Gastroesophageal sphincter (tissue), 4 donors: ENCODE measurements around the gene ADAM23. TPM values are rescaled to one million over a fixed set of nuclear protein-coding genes. Genes with fewer than 3 reads are reported as not detected.
A peak's percentile ranks its signal among the peaks of the same experiment; 100 is the strongest.

ENCODE experiments used
- ATAC-seq: fragments of 150-250 bp; one replicate; pipeline ENCODE4 v1.9.1; 2016; ENCODE audit warnings: mild to moderate bottlenecking, moderate library complexity
- H3K27ac ChIP-seq, 4 donors: fragments of 200-600 bp; sonication (generic) in 3 of 4; 1 replicate in 3 of 4; 2 replicates in 1 of 4; pipeline ENCODE4 v1.5.1; 2016 to 2019
- H3K27me3 ChIP-seq: fragments of 200-600 bp; sonication (generic); one replicate; pipeline ENCODE4 v1.5.1; 2019
- H3K36me3 ChIP-seq, 2 donors: fragments of 200-600 bp; sonication (generic); one replicate each; pipeline ENCODE4 v1.5.1; 2019; ENCODE audit warnings: control low read depth in 1 of 2
- H3K4me1 ChIP-seq, 3 donors: fragments of 200-600 bp; sonication (generic); 1 replicate in 2 of 3; 2 replicates in 1 of 3; pipeline ENCODE4 v1.5.1; 2016 to 2019; ENCODE audit warnings: control low read depth in 2 of 3
- H3K4me3 ChIP-seq, 2 donors: fragments of 200-600 bp; sonication (generic); one replicate each; pipeline ENCODE4 v1.5.1; 2019; ENCODE audit warnings: mild to moderate bottlenecking in 1 of 2, moderate library complexity in 1 of 2
- H3K9me3 ChIP-seq, 3 donors: fragments of 200-600 bp; sonication (generic); one replicate each; pipeline ENCODE4 v1.5.1; 2017 to 2019; ENCODE audit warnings: control low read depth in 2 of 3
- EP300 ChIP-seq: sonication (generic); formaldehyde crosslinking; IDR thresholded peaks from one replicate; pipeline ENCODE4 v1.6.1; 2017; ENCODE audit warnings: antibody characterized with exemption, mild to moderate bottlenecking
- POLR2A ChIP-seq, 2 donors: fragments of 450-650 bp; IDR thresholded peaks; one replicate each; pipeline ENCODE4 v1.6.1; 2017; ENCODE audit warnings: antibody characterized with exemption in 2 of 2, mild to moderate bottlenecking in 2 of 2, moderate library complexity in 1 of 2
- POLR2AphosphoS5 ChIP-seq: sonication (generic); formaldehyde crosslinking; IDR thresholded peaks from one replicate; pipeline ENCODE4 v1.6.1; 2017; ENCODE audit warnings: antibody characterized with exemption
- WGBS, 2 donors: methylation state at CpG; one replicate each; pipeline ENCODE4 v1.1.5; 2018; ENCODE audit warnings: low coverage in 1 of 2; 5-methylcytosine and 5-hydroxymethylcytosine counted together
- total RNA-seq, 4 donors: library from RNA; depleted of rRNA; stranded (reverse); fragments of >200 nt; gene quantifications; one replicate each; pipeline ENCODE4 v1.1.0, GENCODE V29; 2016
- TF ChIP-seq, protein P1 (sequence below), 4 experiments: fragments of 200-600 bp in 2 of 4; fragments of 450-650 bp in 2 of 4; sonication (generic) in 1 of 4; IDR thresholded peaks; one replicate each; pipeline ENCODE4 v1.5.1; 2017 to 2019; ENCODE audit warnings: antibody characterized with exemption in 4 of 4, mild to moderate bottlenecking in 2 of 4, moderate library complexity in 2 of 4

ADAM23 gene
- total RNA-seq, 4 donors from 2014 or later = 2.4 to 4.0 (median 3.5) TPM

DNA sequence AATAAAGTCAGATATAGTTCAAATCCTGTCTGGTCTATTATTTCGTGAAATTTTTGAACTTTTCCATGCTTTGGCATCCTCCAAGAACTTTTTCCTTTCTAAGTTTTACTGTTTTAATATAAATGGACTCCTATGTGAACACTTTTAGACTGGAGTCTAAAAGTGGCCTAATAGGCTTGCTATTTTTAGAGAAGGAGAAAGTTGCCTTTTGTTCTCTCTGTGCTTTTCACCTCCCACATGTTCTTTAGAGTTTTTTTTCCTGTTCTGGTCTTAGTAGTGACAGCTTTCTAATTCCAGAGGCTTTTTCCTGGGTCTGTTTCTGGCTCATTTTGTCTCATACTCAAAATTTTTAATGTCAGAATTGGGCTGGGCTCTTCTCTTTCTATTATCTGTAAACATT, 72.2 kb downstream of the ADAM23 start:
- Histone ChIP-seq H3K27me3 (no peaks in the 10 kb centered on the region), H3K9me3 (no peaks in the 10 kb centered on the region), H3K4me1 (peaks cover 0 to 25% (median 0%) of the 10 kb centered on the region in 3 donors), H3K36me3 (no peaks in the 10 kb centered on the region), H3K4me3 (no peak overlapping the region), H3K27ac (peak overlapping the region in 1 of 4 donors; percentile 23)
- ATAC-seq = no peak
- TF ChIP-seq POLR2AphosphoS5 (no peak), POLR2A (IDR thresholded peaks at IDR 0.05) (no peak), EP300 (no peak)
- TF ChIP-seq, protein P1, sequence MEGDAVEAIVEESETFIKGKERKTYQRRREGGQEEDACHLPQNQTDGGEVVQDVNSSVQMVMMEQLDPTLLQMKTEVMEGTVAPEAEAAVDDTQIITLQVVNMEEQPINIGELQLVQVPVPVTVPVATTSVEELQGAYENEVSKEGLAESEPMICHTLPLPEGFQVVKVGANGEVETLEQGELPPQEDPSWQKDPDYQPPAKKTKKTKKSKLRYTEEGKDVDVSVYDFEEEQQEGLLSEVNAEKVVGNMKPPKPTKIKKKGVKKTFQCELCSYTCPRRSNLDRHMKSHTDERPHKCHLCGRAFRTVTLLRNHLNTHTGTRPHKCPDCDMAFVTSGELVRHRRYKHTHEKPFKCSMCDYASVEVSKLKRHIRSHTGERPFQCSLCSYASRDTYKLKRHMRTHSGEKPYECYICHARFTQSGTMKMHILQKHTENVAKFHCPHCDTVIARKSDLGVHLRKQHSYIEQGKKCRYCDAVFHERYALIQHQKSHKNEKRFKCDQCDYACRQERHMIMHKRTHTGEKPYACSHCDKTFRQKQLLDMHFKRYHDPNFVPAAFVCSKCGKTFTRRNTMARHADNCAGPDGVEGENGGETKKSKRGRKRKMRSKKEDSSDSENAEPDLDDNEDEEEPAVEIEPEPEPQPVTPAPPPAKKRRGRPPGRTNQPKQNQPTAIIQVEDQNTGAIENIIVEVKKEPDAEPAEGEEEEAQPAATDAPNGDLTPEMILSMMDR (IDR thresholded peaks at IDR 0.05) = no peak
- 41 to 44% methylated on average over 1 of the region's 1 CpG for WGBS, 2 donors

GRCh38 chr2:206518997-206519396, 75.7 kb downstream of the ADAM23 start:
- Histone ChIP-seq H3K9me3 (no peaks in the 10 kb centered on the region), H3K27me3 (no peaks in the 10 kb centered on the region), H3K36me3 (no peaks in the 10 kb centered on the region), H3K4me3 (no peak overlapping the region), H3K4me1 (peaks cover 0 to 12% (median 0%) of the 10 kb centered on the region in 3 donors), H3K27ac (no peak overlapping the region)
- TF ChIP-seq, protein P1 (IDR thresholded peaks at IDR 0.05) = no peak
- no peak for TF ChIP-seq POLR2A (IDR thresholded peaks at IDR 0.05)
- TF ChIP-seq POLR2AphosphoS5 = no peak
- no peak for TF ChIP-seq EP300
- no peak for ATAC-seq
- WGBS, 2 donors = 79 to 88% methylated on average over 2 of the region's 2 CpGs

DNA sequence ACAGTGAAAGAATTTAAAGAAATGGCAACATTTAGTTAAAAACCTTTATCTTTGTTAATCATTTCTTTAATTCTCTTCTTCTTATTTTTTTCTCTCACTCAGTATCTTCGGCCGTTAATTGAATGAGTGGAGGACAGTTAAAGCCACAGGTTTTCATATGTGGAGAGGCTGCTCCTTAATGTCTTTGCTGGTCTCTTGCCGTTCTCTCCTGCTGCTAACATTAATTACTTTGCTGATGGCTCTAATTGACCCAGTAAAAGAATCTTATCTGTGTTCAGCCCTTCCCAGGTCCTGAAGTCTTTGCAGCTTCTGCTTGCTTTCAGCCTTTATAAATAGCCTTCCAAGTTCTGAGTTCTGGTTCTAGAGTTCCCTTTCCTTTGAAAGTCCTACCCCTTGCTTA, 77.1 kb downstream of the ADAM23 start:
- no peak for TF ChIP-seq EP300
- no peak for TF ChIP-seq POLR2AphosphoS5
- no peaks in the 10 kb centered on the region for H3K9me3 ChIP-seq
- no peak for ATAC-seq
- no peaks in the 10 kb centered on the region for H3K36me3 ChIP-seq
- H3K4me1 ChIP-seq = peaks cover 0 to 8% (median 0%) of the 10 kb centered on the region in 3 donors
- 70 to 76% methylated on average over 3 of the region's 3 CpGs for WGBS, 2 donors
- H3K27ac ChIP-seq = no peak overlapping the region
- no peak overlapping the region for H3K4me3 ChIP-seq
- no peaks in the 10 kb centered on the region for H3K27me3 ChIP-seq

GRCh38 chr2:206521115-206521514, 77.8 kb downstream of the ADAM23 start:
- WGBS, 2 donors = 67 to 93% methylated on average over 2 to 3 of the region's 3 CpGs
- no peak for ATAC-seq
- no peak for TF ChIP-seq POLR2AphosphoS5
- TF ChIP-seq POLR2A (IDR thresholded peaks at IDR 0.05) = no peak
- no peak for TF ChIP-seq EP300
- TF ChIP-seq, protein P1 (IDR thresholded peaks at IDR 0.05) = no peak
- Histone ChIP-seq H3K27ac (no peak overlapping the region), H3K4me1 (peaks cover 0 to 2% (median 0%) of the 10 kb centered on the region in 3 donors), H3K36me3 (no peaks in the 10 kb centered on the region), H3K9me3 (no peaks in the 10 kb centered on the region), H3K4me3 (no peak overlapping the region), H3K27me3 (no peaks in the 10 kb centered on the region)

- no peaks in the 10 kb centered on the region for H3K27me3 ChIP-seq
Measured at GRCh38 chr2:206521612-206522011, 78.3 kb downstream of the ADAM23 start.

More at GRCh38 chr2:206521612-206522011, 78.3 kb downstream of the ADAM23 start:
- Histone ChIP-seq H3K36me3 (no peaks in the 10 kb centered on the region), H3K27ac (no peak overlapping the region), H3K9me3 (no peaks in the 10 kb centered on the region), H3K4me3 (no peak overlapping the region), H3K4me1 (no peaks in the 10 kb centered on the region)
- no peak for ATAC-seq
- TF ChIP-seq EP300 (no peak), POLR2A (IDR thresholded peaks at IDR 0.05) (no peak), POLR2AphosphoS5 (no peak)
- TF ChIP-seq, protein P1 (IDR thresholded peaks at IDR 0.05) = no peak
- WGBS, 2 donors = 75% methylated on average over 1 of the region's 1 CpG
